Right kidney (tissue), 1 donor: Measurements from ENCODE around the gene SPTLC3.

Experiments used
- DNase-seq: peaks from one replicate; pipeline ENCODE4 v3.0.0-alpha.2; 2016

SPTLC3 gene

DNA sequence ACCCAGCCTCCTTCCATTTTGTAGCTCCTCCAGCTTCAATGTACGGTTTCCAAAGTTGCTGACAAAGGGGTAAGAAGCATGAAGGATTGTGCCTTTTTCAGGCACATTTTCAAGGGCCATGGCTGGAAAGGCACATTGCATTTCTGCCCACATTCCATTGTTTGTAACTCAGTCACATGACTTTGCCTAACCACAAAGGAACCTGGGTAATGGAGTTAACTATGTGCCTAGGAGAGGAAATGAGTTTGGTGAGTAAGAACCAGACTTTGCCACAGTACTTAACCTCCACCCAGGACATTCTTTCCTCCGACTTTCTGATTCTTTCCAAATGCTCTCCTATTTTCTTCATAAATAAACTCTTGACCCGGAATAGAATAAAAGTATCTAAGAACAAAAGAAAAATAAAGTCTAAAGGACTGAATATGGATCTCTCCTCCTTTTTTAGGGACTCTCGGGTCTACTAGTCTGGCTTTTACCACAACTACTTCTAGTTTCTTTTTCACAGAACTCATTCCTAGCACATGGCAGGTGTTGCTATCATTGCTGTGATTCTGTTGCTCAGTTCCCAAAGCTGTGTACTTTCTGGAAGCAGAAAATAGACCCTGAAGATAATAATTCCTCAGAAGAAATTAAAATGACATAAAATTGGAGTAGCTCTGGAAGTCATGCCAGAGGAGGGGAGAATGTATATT is 130.8 kb downstream of the SPTLC3 start:
- DNase-seq, result no peak

GRCh38 chr20:13140201-13140600 is 131.4 kb downstream of the SPTLC3 start:
- no peak for DNase-seq

- no peak for DNase-seq
Measured at GRCh38 chr20:13140775-13141174, 132.0 kb downstream of the SPTLC3 start.

- no peak for DNase-seq
Measured at GRCh38 chr20:13141546-13141945, 132.8 kb downstream of the SPTLC3 start.

GRCh38 chr20:13142143-13142542 is 133.4 kb downstream of the SPTLC3 start:
- DNase-seq, result no peak

- DNase-seq, result no peak
Measured at GRCh38 chr20:13147071-13147963, 138.5 kb downstream of the SPTLC3 start.

- no peak for DNase-seq
Measured at GRCh38 chr20:13147971-13148370, 139.2 kb downstream of the SPTLC3 start.

DNA sequence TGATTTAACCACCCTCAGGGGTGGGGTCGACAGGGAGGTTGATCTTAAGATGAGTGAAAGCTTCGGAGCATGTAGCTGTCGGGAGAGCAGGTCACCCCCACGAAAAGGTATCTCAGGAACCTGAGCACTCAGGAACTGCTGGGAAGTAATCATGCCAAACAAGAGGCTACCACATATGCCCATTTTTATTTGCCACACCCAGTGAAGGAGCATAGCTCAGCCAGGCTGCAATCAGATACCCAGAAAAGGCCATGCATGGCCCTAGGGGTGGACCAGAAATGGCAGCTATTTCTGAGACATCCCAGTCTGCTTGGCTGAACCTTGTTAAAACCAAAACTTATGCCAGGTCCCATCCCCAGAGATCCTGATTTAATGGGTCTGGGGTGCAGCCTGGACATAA is 139.6 kb downstream of the SPTLC3 start:
- DNase-seq, result no peak

DNA sequence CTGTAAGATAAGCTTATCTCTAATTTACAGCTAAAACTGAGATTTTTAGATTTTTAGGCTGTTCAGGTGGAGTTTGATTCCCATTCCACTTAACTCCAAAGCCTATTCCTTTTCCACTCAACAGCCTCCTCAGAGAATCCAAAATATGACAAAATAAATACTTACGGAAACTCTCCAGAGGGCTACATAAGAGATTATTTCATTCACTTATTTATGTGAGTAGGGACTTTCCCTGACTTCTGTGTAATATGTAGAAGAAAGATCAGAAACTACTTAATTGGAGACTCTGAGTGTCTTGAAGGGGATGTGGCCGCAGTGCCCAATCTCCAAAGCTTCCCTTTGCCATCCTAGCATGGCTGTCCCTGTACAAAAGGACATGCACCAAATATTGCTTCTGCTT is 140.2 kb downstream of the SPTLC3 start:
- DNase-seq, result no peak

GRCh38 chr20:13149371-13150105 is 140.8 kb downstream of the SPTLC3 start:
- no peak for DNase-seq

- DNase-seq, result no peak
Measured at GRCh38 chr20:13158369-13158768, 149.6 kb downstream of the SPTLC3 start.

GRCh38 chr20:13159889-13160288 is 151.1 kb downstream of the SPTLC3 start:
- DNase-seq, result no peak

GRCh38 chr20:13165203-13165602 is 156.4 kb downstream of the SPTLC3 start:
- no peak for DNase-seq

DNA sequence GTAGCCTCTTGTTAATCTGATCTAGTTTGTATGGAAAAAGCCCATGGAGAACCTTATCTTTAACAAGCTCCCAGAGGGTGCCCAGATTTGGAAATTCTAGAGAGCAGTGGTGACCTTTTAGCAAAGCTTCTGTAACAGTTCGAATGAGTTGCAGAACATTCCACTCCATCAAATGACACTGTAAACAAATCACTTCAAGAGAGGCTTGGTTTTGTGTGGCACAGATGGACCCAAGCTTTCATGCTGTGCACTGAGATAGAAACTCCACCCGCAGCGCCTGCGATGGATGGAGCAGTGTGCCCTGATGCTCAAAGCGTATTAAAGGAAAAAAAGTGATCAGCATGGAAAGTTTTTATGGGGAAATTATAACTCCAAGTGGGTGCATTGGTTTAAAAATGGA is 157.2 kb downstream of the SPTLC3 start:
- no peak for DNase-seq

DNA sequence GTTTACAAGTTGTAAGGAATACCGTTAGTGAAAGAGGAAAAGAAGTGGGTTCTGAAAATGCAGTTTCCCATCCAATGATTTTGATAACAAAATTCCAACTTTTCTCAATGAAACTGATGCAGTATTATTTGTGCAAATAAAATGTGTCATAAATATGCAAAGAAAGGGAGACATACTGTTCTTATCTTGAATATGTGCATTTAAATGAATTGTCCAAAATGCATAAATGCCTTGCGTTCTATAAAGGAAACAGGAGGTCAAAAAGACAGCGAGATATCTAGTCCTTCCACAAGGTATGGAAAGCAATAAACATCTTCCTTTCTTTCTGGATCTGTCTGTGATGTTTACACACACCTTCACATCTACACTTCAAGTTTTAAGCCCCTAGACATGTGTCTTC is 157.7 kb downstream of the SPTLC3 start:
- DNase-seq, result no peak

- no peak for DNase-seq
Measured at GRCh38 chr20:13169086-13169485, 160.3 kb downstream of the SPTLC3 start.

- no peak for DNase-seq
Measured at GRCh38 chr20:13170771-13171170, 162.0 kb downstream of the SPTLC3 start.

DNA sequence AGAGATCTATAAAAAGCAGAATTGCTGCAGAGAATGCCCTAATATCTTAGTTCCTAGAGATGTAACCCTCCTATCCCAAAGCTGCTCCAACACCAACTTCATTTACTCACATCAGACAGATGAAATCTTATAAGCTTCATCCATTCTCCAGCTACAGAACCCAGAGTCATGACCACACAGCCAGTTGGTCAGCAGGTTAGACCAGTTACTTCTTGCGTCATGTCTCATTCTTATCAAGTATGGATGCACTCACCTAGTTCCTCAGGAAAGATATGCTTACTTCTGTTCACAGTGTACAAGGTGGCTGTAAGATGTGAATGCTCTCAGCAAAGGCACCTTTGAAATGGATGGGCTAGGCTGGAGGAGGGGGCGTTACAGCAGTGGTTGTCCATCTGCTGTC is 164.4 kb downstream of the SPTLC3 start:
- DNase-seq, result no peak

GRCh38 chr20:13174402-13174801 is 165.6 kb downstream of the SPTLC3 start:
- DNase-seq, result no peak

DNA sequence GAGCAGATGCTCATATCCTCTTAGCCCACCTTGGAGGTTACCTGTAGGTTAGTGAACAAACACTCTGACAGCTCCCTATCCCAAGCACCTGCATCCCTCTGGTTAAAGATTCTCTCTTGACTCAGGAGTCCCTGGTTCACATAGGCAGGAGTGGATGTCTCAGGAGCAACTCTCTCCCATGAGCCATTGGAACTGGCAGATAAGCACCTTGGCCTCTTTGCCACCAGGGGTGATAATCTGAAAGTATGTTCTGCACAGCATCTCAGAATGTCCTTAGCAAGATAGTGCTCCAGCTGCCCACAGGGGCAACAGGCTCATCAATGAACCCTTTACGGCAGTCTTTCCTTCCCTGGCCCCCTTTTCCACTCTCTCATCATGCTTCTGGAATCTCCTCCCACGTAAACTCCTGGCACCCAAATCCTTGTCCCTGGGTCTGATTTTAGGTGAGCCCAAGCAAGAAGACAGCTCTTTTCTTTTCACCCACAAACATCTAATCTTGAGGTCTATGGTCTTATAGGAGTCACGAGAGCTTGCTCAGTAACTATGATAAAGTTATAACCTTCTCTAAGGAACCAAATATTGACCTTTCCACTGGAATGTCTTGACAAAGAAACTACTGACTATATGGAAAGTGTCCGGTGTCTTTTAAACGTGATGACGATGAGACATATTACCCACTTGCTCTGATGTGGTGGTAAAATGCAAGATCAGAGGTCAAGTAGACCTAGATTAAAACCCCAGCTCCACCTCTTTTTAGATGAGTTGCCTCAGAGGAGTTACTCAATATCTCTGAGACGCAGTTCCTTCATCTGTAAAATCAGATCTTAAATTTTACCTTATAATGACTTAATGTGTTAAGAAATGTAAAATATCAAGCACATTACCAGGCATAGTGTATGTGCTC is 172.5 kb downstream of the SPTLC3 start:
- no peak for DNase-seq

GRCh38 chr20:13183005-13183404 is 174.2 kb downstream of the SPTLC3 start:
- DNase-seq, result no peak
